ENCODE data around the gene TMEM25.
A peak's percentile ranks its signal among the peaks of the same experiment; 100 is the strongest.

DNA sequence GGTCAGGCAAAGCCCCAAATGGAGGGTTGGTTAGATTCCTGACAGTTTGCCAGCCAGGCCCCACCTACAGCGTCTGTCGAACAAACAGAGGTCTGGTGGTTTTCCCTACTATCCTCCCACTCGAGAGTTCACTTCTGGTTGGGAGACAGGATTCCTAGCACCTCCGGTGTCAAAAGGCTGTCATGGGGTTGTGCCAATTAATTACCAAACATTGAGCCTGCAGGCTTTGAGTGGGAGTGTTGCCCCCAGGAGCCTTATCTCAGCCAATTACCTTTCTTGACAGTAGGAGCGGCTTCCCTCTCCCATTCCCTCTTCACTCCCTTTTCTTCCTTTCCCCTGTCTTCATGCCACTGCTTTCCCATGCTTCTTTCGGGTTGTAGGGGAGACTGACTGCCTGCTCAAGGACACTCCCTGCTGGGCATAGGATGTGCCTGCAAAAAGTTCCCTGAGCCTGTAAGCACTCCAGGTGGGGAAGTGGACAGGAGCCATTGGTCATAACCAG lies 8.4 kb upstream of the TMEM25 start:
- no peak for TF ChIP-seq POLR2A (IDR thresholded peaks at IDR 0.05)
- TF ChIP-seq, protein P1, sequence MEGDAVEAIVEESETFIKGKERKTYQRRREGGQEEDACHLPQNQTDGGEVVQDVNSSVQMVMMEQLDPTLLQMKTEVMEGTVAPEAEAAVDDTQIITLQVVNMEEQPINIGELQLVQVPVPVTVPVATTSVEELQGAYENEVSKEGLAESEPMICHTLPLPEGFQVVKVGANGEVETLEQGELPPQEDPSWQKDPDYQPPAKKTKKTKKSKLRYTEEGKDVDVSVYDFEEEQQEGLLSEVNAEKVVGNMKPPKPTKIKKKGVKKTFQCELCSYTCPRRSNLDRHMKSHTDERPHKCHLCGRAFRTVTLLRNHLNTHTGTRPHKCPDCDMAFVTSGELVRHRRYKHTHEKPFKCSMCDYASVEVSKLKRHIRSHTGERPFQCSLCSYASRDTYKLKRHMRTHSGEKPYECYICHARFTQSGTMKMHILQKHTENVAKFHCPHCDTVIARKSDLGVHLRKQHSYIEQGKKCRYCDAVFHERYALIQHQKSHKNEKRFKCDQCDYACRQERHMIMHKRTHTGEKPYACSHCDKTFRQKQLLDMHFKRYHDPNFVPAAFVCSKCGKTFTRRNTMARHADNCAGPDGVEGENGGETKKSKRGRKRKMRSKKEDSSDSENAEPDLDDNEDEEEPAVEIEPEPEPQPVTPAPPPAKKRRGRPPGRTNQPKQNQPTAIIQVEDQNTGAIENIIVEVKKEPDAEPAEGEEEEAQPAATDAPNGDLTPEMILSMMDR (IDR thresholded peaks at IDR 0.05), result peak in 2 of 3 experiments; percentile 34 to 38

All from testis (tissue), 2 donors.